Spleen (tissue), 11 donors: Measurements from ENCODE around the gene SLAMF7. TPM values are rescaled to one million over a fixed set of nuclear protein-coding genes. Genes with fewer than 3 reads are reported as not detected.

Source experiments
- DNase-seq: peaks from one replicate; pipeline ENCODE4 v3.0.0-alpha.2; 2020
- H3K27ac ChIP-seq, 8 donors: fragments of 200-600 bp; sonication (generic) in 7 of 8; 1 replicate in 4 of 8; 2 replicates in 4 of 8; pipeline versions ENCODE4 v1.5.0 to v1.8.0; 2016 to 2021; ENCODE audit warnings: inconsistent platforms in 4 of 8, mild to moderate bottlenecking in 4 of 8, moderate library complexity in 1 of 8
- H3K27me3 ChIP-seq, 7 donors: fragments of 200-600 bp; sonication (generic) in 6 of 7; replicated peaks in 1 of 7; 1 replicate in 4 of 7; 2 replicates in 3 of 7; pipeline versions ENCODE4 v1.5.0 to v1.8.0; 2016 to 2021; ENCODE audit warnings: inconsistent platforms in 3 of 7, mild to moderate bottlenecking in 1 of 7
- H3K36me3 ChIP-seq, 6 donors: fragments of 200-600 bp; sonication (generic) in 5 of 6; 1 replicate in 4 of 6; 2 replicates in 2 of 6; pipeline versions ENCODE4 v1.5.0 to v1.8.0; 2016 to 2021; ENCODE audit warnings: inconsistent platforms in 2 of 6
- H3K4me1 ChIP-seq, 6 donors: fragments of 200-600 bp; sonication (generic) in 5 of 6; 1 replicate in 3 of 6; 2 replicates in 3 of 6; pipeline versions ENCODE4 v1.5.0 to v1.8.0; 2016 to 2021; ENCODE audit warnings: inconsistent platforms in 3 of 6
- H3K4me3 ChIP-seq, 8 donors: fragments of 200-600 bp; sonication (generic) in 7 of 8; 1 replicate in 4 of 8; 2 replicates in 4 of 8; pipeline versions ENCODE4 v1.5.0 to v1.8.0; 2016 to 2021; ENCODE audit warnings: inconsistent platforms in 4 of 8, mild to moderate bottlenecking in 4 of 8, moderate library complexity in 2 of 8
- H3K9me3 ChIP-seq, 8 donors: fragments of 200-600 bp; sonication (generic) in 7 of 8; 1 replicate in 4 of 8; 2 replicates in 4 of 8; pipeline versions ENCODE4 v1.5.0 to v1.8.0; 2016 to 2021; ENCODE audit warnings: inconsistent platforms in 4 of 8
- POLR2A ChIP-seq, 3 donors: fragments of 450-650 bp; IDR thresholded peaks; one replicate each; pipeline ENCODE4 v1.5.1; 2017; ENCODE audit warnings: antibody characterized with exemption in 3 of 3, mild to moderate bottlenecking in 1 of 3
- POLR2AphosphoS5 ChIP-seq, 3 donors: sonication (generic); formaldehyde crosslinking; IDR thresholded peaks; one replicate each; pipeline ENCODE4 v1.5.1; 2017; ENCODE audit warnings: antibody characterized with exemption in 3 of 3
- WGBS, 5 donors: extraction: QIAGEN DNeasy Blood & Tissue Kit in 3 of 5; methylation state at CpG; one replicate each; pipeline versions ENCODE4 v1.1.5 to v1.1.7; 2013 to 2018; 5-methylcytosine and 5-hydroxymethylcytosine counted together
- intact Hi-C: fragments of 100-400 bp; cut with DNase I; formaldehyde crosslinking; loops from one replicate; pipeline ENCODE4 v1.15.0; 2023; ENCODE audit warnings: low total_unique reads
- polyA plus RNA-seq, 3 donors: library from polyadenylated mRNA; stranded (reverse); fragments of 200-250 nt; gene quantifications; one replicate each; pipeline ENCODE4 v1.2.1, GENCODE V29; 2013
- total RNA-seq, 7 donors: library from RNA; depleted of rRNA in 3 of 7; stranded (reverse); fragments of >200 nt in 3 of 7; fragmentation: NEBNext Ultra II Directional in 4 of 7; extraction: Animal tissue kit (Norgen Biotek cat#: 25700) in 4 of 7; gene quantifications; one replicate each; pipeline versions ENCODE4 v1.1.0 to v1.2.1, GENCODE V29; 2016 to 2021
- TF ChIP-seq, protein P1 (sequence below), 11 experiments: fragments of 200-600 bp in 7 of 11; fragments of 450-650 bp in 4 of 11; sonication (generic) in 4 of 11; IDR thresholded peaks in 8 of 11; conservative IDR thresholded peaks in 3 of 11; 1 replicate in 7 of 11; 2 replicates in 4 of 11; pipeline versions ENCODE4 v1.4.0 to v1.8.0; 2016 to 2021; ENCODE audit warnings: antibody characterized with exemption in 11 of 11, inconsistent platforms in 4 of 11, mild to moderate bottlenecking in 1 of 11
- donor health status: healthy with polysubstance abuse.
- donor health status: DM: no; HTN: no; CAD: no; lungs with moderate emphysema.
- donor health status: DM: no; HTN: no; CAD: no.
- donor health status: Bipolar disorder and iron deficiency.
- donor health status: healthy.
- donor health status: DM: no; HTN: no; CAD: no.
- donor health status: DM: yes; HTN: yes; CAD: no.

SLAMF7 gene
- total and polyA plus RNA-seq, 10 donors, result 12.5 to 134 (median 41.8) TPM

DNA sequence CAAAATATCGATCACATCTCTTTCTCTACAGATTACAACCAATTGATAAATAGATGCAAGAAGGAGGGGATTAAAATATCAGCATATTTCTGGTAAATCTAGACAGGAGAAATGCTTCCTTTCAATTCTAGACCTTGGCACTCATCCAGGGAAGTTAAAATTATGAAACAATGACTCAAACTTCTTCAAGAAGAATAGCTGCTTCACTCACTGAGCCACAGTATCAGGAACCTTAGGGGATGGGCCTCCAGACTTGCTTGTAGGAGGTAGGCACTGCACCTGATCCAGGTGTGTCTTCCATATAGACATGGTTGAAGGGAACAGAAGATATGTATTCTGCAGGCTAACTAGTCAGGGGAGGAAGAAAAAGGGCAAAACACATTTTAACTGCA lies 9.8 kb downstream of the SLAMF7 start:
- Histone ChIP-seq H3K4me1 (peaks cover 7 to 91% (median 31%) of the 10 kb centered on the region in 6 donors), H3K27me3 (no peaks in the 10 kb centered on the region), H3K36me3 (peaks cover 0 to 21% (median 0%) of the 10 kb centered on the region in 6 donors), H3K27ac (peak overlapping the region in 3 of 8 donors; percentile 6 to 84 (median 22)), H3K4me3 (no peak overlapping the region), H3K9me3 (no peaks in the 10 kb centered on the region)
- TF ChIP-seq, protein P1, sequence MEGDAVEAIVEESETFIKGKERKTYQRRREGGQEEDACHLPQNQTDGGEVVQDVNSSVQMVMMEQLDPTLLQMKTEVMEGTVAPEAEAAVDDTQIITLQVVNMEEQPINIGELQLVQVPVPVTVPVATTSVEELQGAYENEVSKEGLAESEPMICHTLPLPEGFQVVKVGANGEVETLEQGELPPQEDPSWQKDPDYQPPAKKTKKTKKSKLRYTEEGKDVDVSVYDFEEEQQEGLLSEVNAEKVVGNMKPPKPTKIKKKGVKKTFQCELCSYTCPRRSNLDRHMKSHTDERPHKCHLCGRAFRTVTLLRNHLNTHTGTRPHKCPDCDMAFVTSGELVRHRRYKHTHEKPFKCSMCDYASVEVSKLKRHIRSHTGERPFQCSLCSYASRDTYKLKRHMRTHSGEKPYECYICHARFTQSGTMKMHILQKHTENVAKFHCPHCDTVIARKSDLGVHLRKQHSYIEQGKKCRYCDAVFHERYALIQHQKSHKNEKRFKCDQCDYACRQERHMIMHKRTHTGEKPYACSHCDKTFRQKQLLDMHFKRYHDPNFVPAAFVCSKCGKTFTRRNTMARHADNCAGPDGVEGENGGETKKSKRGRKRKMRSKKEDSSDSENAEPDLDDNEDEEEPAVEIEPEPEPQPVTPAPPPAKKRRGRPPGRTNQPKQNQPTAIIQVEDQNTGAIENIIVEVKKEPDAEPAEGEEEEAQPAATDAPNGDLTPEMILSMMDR (IDR thresholded peaks at IDR 0.05 in 8 of 11, conservative IDR thresholded peaks at IDR 0.05 in 3 of 11), result no peak
- TF ChIP-seq POLR2A (IDR thresholded peaks at IDR 0.05) (no peak), POLR2AphosphoS5 (IDR thresholded peaks at IDR 0.05) (no peak)
- 90 to 100% (median 98%) methylated on average over 1 of the region's 1 CpG for WGBS, 5 donors
- DNase-seq, result no peak
- intact Hi-C loops, result no loop called here

DNA sequence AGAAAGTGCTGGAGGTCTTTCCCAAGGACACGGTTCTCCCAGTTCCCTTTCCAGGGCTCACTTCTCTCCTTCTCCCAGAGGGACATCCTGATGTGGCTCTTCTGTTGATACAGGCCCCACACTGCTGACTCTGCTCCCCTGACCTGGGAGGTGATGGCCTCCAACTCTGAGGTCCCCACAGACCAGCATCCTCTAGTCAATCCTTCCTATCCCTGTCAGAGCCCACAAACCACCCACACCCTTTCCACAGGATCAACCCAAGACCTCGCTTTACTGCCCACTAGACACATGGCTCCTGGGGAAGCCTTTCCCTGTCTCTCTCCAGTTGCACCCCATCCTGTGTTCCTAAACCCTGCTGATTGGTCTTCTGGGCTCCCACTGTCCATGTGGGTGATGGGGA lies 11.6 kb downstream of the SLAMF7 start:
- TF ChIP-seq POLR2A (IDR thresholded peaks at IDR 0.05), result no peak
- TF ChIP-seq, protein P1 (IDR thresholded peaks at IDR 0.05 in 8 of 11, conservative IDR thresholded peaks at IDR 0.05 in 3 of 11), result no peak
- TF ChIP-seq POLR2AphosphoS5 (IDR thresholded peaks at IDR 0.05), result no peak
- H3K4me3 ChIP-seq, result no peak overlapping the region
- 82 to 93% (median 88%) methylated on average over 2 of the region's 2 CpGs for whole genome bisulfite sequencing, 5 donors

GRCh38 chr1:160752406-160752805 lies 13.4 kb downstream of the SLAMF7 start:
- no peaks in the 10 kb centered on the region for H3K27me3 ChIP-seq
- WGBS, 5 donors, result 81 to 87% (median 86%) methylated on average over 3 of the region's 3 CpGs
- no peaks in the 10 kb centered on the region for H3K9me3 ChIP-seq
- peaks cover 0 to 21% (median 0%) of the 10 kb centered on the region in 6 donors for H3K36me3 ChIP-seq
- peak overlapping the region in 2 of 8 donors; percentile 19 to 22 for H3K27ac ChIP-seq
- no peak for DNase-seq
- no peak overlapping the region for H3K4me3 ChIP-seq
- TF ChIP-seq POLR2A (IDR thresholded peaks at IDR 0.05) (no peak), POLR2AphosphoS5 (IDR thresholded peaks at IDR 0.05) (no peak)
- TF ChIP-seq, protein P1 (IDR thresholded peaks at IDR 0.05 in 8 of 11, conservative IDR thresholded peaks at IDR 0.05 in 3 of 11), result no peak
- peaks cover 6 to 62% (median 16%) of the 10 kb centered on the region in 6 donors for H3K4me1 ChIP-seq
- intact Hi-C loops, result no loop called here

More for the DNA sequence above, 11.6 kb downstream of the SLAMF7 start:
- no peaks in the 10 kb centered on the region for H3K9me3 ChIP-seq
- intact Hi-C loops, result no loop called here
- H3K27me3 ChIP-seq, result no peaks in the 10 kb centered on the region
- no peak for DNase-seq
- peaks cover 7 to 80% (median 18%) of the 10 kb centered on the region in 6 donors for H3K4me1 ChIP-seq
- H3K36me3 ChIP-seq, result peaks cover 0 to 21% (median 0%) of the 10 kb centered on the region in 6 donors
- peak overlapping the region in 4 of 8 donors; percentile 36 to 72 (median 58) for H3K27ac ChIP-seq

DNA sequence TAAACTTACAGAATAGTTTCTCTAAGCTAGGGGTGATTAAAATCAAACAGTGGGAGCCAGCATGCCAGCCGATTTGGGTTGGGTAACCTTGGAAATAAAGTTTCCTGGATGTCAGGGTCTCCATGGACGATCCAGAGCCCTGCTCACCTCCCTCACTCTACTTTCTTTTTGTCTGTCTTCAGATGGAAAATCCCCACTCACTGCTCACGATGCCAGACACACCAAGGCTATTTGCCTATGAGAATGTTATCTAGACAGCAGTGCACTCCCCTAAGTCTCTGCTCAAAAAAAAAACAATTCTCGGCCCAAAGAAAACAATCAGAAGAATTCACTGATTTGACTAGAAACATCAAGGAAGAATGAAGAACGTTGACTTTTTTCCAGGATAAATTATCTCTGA lies 13.9 kb downstream of the SLAMF7 start:
- no peaks in the 10 kb centered on the region for H3K9me3 ChIP-seq
- H3K4me1 ChIP-seq, result peaks cover 6 to 57% (median 15%) of the 10 kb centered on the region in 6 donors
- peak overlapping the region in 2 of 8 donors; percentile 19 to 22 for H3K27ac ChIP-seq
- 65 to 80% (median 69%) methylated on average over 5 of the region's 5 CpGs for WGBS, 5 donors
- no peaks in the 10 kb centered on the region for H3K27me3 ChIP-seq
- H3K4me3 ChIP-seq, result no peak overlapping the region
- no peak for DNase-seq
- peaks cover 0 to 21% (median 0%) of the 10 kb centered on the region in 6 donors for H3K36me3 ChIP-seq
- TF ChIP-seq POLR2AphosphoS5 (IDR thresholded peaks at IDR 0.05) (no peak), POLR2A (IDR thresholded peaks at IDR 0.05) (no peak)
- TF ChIP-seq, protein P1 (IDR thresholded peaks at IDR 0.05 in 8 of 11, conservative IDR thresholded peaks at IDR 0.05 in 3 of 11), result no peak
- intact Hi-C loops, result no loop called here
